ENCODE results near the gene WASF1. TPM values are rescaled to one million over a fixed set of nuclear protein-coding genes. Genes with fewer than 3 reads are reported as not detected.

The WASF1 gene
- total RNA-seq, 4 donors from 2014 or later, result 8.0 to 11.7 (median 8.7) TPM

GRCh38 chr6:110093981-110094380, 85.5 kb downstream of the WASF1 start:
- Histone ChIP-seq H3K27me3 (no peaks in the 10 kb centered on the region), H3K36me3 (no peaks in the 10 kb centered on the region), H3K27ac (no peak overlapping the region), H3K4me1 (peaks cover 0 to 30% (median 16%) of the 10 kb centered on the region in 4 donors), H3K4me3 (no peak overlapping the region), H3K9me3 (no peaks in the 10 kb centered on the region)
- DNase-seq (ENCODE audit: low spot score in 2 of 2), result no peak
- WGBS, 2 donors, result 94 to 95% methylated on average over 1 of the region's 1 CpG
- TF ChIP-seq POLR2A (IDR thresholded peaks at IDR 0.05) (no peak), EP300 (IDR thresholded peaks at IDR 0.05) (no peak)

- no peak for DNase-seq (ENCODE audit: low spot score in 2 of 2)
- peaks cover 0 to 7% (median 3%) of the 10 kb centered on the region in 4 donors for H3K4me1 ChIP-seq
- H3K27ac ChIP-seq, result no peak overlapping the region
- H3K4me3 ChIP-seq, result no peak overlapping the region
- TF ChIP-seq CTCF (IDR thresholded peaks at IDR 0.05) (no peak), POLR2A (IDR thresholded peaks at IDR 0.05) (no peak), EP300 (IDR thresholded peaks at IDR 0.05) (no peak)
- H3K9me3 ChIP-seq, result no peaks in the 10 kb centered on the region
- no peaks in the 10 kb centered on the region for H3K27me3 ChIP-seq
- H3K36me3 ChIP-seq, result no peaks in the 10 kb centered on the region
These were observed 88.6 kb downstream of the WASF1 start for GRCh38 chr6:110090876-110091275.

DNA sequence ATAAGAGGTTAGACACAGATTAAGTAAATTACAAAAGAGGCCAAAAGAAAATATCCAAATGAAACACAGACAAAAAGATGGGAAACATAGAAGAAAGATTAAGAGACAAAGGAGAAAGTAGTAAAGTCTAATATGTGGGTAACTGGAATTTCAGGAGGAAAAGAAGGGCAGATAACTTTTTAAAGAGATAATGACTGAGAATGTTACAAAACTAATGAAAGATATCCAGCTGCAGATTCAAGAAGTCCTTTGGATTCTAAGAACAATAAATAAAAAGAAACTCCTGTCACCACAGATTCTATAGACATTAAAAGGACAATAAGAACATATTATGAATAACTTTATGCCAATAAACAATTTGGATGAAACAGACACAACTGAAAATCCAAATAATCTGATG, 90.1 kb downstream of the WASF1 start:
- Histone ChIP-seq H3K27me3 (no peaks in the 10 kb centered on the region), H3K27ac (no peak overlapping the region), H3K9me3 (no peaks in the 10 kb centered on the region), H3K36me3 (no peaks in the 10 kb centered on the region), H3K4me1 (no peaks in the 10 kb centered on the region), H3K4me3 (no peak overlapping the region)
- TF ChIP-seq CTCF (IDR thresholded peaks at IDR 0.05) (no peak), EP300 (IDR thresholded peaks at IDR 0.05) (no peak), POLR2A (IDR thresholded peaks at IDR 0.05) (no peak)
- DNase-seq (ENCODE audit: low spot score in 2 of 2), result no peak

- Histone ChIP-seq H3K36me3 (no peaks in the 10 kb centered on the region), H3K27me3 (no peaks in the 10 kb centered on the region), H3K9me3 (no peaks in the 10 kb centered on the region), H3K4me3 (no peak overlapping the region), H3K27ac (no peak overlapping the region), H3K4me1 (no peaks in the 10 kb centered on the region)
- WGBS, 2 donors, result 97 to 100% methylated on average over 2 of the region's 2 CpGs
- no peak for DNase-seq (ENCODE audit: low spot score in 2 of 2)
- TF ChIP-seq CTCF (IDR thresholded peaks at IDR 0.05) (no peak), POLR2A (IDR thresholded peaks at IDR 0.05) (no peak), EP300 (IDR thresholded peaks at IDR 0.05) (no peak)
These were observed 94.2 kb downstream of the WASF1 start for GRCh38 chr6:110085285-110085684.

- no peak overlapping the region for H3K27ac ChIP-seq
- no peaks in the 10 kb centered on the region for H3K9me3 ChIP-seq
- no peaks in the 10 kb centered on the region for H3K36me3 ChIP-seq
- no peak for TF ChIP-seq EP300 (IDR thresholded peaks at IDR 0.05)
- TF ChIP-seq POLR2A (IDR thresholded peaks at IDR 0.05), result no peak
- TF ChIP-seq CTCF (IDR thresholded peaks at IDR 0.05), result no peak
- no peaks in the 10 kb centered on the region for H3K27me3 ChIP-seq
- H3K4me1 ChIP-seq, result no peaks in the 10 kb centered on the region
- WGBS, 2 donors, result 75 to 82% methylated on average over 1 of the region's 1 CpG
- H3K4me3 ChIP-seq, result no peak overlapping the region
- no peak for DNase-seq (ENCODE audit: low spot score in 2 of 2)
These were observed 95.4 kb downstream of the WASF1 start for GRCh38 chr6:110083875-110084585.

Data from tibial nerve (tissue), 4 donors.